HepG2 (cell line): ENCODE results near the gene ODAPH.

ENCODE experiments used
- GABPA ChIP-seq, 2 experiments: IDR thresholded peaks; 2 replicates each; pipeline ENCODE4 v1.6.1; 2011 to 2016; ENCODE audit warnings: low read depth in 2 of 2, low read length in 1 of 2, missing biosample characterization in 1 of 2, missing genetic modification characterization in 1 of 2
- HOXA5 ChIP-seq: sonication (generic); formaldehyde crosslinking; IDR thresholded peaks from 2 replicates; pipeline ENCODE4 v1.4.0; 2020; ENCODE audit warnings: missing genetic modification reagents
- SALL1 ChIP-seq: sonication (generic); formaldehyde crosslinking; IDR thresholded peaks from 2 replicates; pipeline ENCODE4 v1.8.0; 2022; ENCODE audit warnings: mild to moderate bottlenecking, missing genetic modification reagents
- SPEN ChIP-seq: sonication (generic); formaldehyde crosslinking; IDR thresholded peaks from 2 replicates; pipeline ENCODE4 v1.5.1; 2020; ENCODE audit warnings: low read depth, mild to moderate bottlenecking, missing genetic modification reagents
- TAF1 ChIP-seq: sonication (generic); formaldehyde crosslinking; IDR thresholded peaks from 2 replicates; pipeline ENCODE4 v1.4.0; 2020; ENCODE audit warnings: missing genetic modification reagents
- ZNF570 ChIP-seq: sonication (generic); formaldehyde crosslinking; IDR thresholded peaks from 2 replicates; pipeline ENCODE4 v1.4.0; 2020; ENCODE audit warnings: mild to moderate bottlenecking, missing genetic modification reagents, borderline replicate concordance
- TF ChIP-seq, protein P1 (sequence below): sonication (generic); formaldehyde crosslinking; IDR thresholded peaks from 2 replicates; pipeline ENCODE4 v1.5.0; 2020; ENCODE audit warnings: mild to moderate bottlenecking, missing genetic modification reagents, moderate library complexity
- TF ChIP-seq, protein P2 (sequence below): IDR thresholded peaks from 2 replicates; pipeline ENCODE4 v1.6.1; 2012; ENCODE audit warnings: inconsistent platforms

DNA sequence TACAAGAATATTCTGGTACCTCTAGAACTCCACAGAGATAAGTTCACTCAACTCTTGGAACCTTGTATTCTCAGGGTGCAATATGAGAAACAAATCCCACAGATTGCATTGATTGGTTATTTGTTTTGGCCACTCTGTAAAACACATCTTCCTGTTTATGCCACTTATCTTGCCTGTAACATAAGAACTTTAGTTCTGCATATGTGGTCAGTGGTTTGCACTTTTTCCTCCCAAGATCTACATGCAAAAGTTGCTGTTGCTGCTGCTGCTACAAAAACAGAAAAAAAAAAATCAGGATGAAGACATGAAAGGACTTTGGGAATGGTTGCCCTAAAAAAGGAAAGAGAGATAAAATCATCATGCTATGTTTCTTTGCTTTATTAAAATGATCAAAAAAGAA is 9.6 kb downstream of the ODAPH start:
- TF ChIP-seq GABPA (IDR thresholded peaks at IDR 0.05; ENCODE audit: low read depth, low read length) (no peak), GABPA (CRISPR knock-in tag; IDR thresholded peaks at IDR 0.05; ENCODE audit: low read depth) (no peak), HOXA5 (CRISPR knock-in tag) (no peak), TAF1 (CRISPR knock-in tag) (no peak), SPEN (CRISPR knock-in tag) (no peak), SALL1 (CRISPR knock-in tag) (no peak), ZNF570 (CRISPR knock-in tag) (no peak)
- TF ChIP-seq, protein P1, sequence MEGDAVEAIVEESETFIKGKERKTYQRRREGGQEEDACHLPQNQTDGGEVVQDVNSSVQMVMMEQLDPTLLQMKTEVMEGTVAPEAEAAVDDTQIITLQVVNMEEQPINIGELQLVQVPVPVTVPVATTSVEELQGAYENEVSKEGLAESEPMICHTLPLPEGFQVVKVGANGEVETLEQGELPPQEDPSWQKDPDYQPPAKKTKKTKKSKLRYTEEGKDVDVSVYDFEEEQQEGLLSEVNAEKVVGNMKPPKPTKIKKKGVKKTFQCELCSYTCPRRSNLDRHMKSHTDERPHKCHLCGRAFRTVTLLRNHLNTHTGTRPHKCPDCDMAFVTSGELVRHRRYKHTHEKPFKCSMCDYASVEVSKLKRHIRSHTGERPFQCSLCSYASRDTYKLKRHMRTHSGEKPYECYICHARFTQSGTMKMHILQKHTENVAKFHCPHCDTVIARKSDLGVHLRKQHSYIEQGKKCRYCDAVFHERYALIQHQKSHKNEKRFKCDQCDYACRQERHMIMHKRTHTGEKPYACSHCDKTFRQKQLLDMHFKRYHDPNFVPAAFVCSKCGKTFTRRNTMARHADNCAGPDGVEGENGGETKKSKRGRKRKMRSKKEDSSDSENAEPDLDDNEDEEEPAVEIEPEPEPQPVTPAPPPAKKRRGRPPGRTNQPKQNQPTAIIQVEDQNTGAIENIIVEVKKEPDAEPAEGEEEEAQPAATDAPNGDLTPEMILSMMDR (CRISPR knock-in tag) = no peak
- TF ChIP-seq, protein P2, sequence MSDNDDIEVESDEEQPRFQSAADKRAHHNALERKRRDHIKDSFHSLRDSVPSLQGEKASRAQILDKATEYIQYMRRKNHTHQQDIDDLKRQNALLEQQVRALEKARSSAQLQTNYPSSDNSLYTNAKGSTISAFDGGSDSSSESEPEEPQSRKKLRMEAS = no peak
